Loucy (cell line): ENCODE measurements around the gene SLC6A9.

Experiments used
- CTCF ChIP-seq: fragments of 200-600 bp; sonication (generic); conservative IDR thresholded peaks from 2 replicates; pipeline ENCODE4 v1.5.1; 2014; ENCODE audit warnings: mild to moderate bottlenecking, antibody characterized with exemption, low read length
- EZH2phosphoT487 ChIP-seq: fragments of 200-600 bp; IDR thresholded peaks from 2 replicates; pipeline ENCODE4 v1.6.1; 2018; ENCODE audit warnings: antibody characterized with exemption, mild to moderate bottlenecking, moderate library complexity, borderline replicate concordance

GRCh38 chr1:44016890-44017400, 14.3 kb downstream of the SLC6A9 start:
- no peak for TF ChIP-seq CTCF
- TF ChIP-seq EZH2phosphoT487 = no peak
